ENCODE results near the gene KLHL30. TPM values are rescaled to one million over a fixed set of nuclear protein-coding genes. Genes with fewer than 3 reads are reported as not detected.
A peak's percentile ranks its signal among the peaks of the same experiment; 100 is the strongest.

KLHL30 gene
- total RNA-seq, 2 donors from 2014 or later: not detected

GRCh38 chr2:238160206-238161129, 22.0 kb downstream of the KLHL30 start:
- no peaks in the 10 kb centered on the region for H3K27me3 Mint-ChIP-seq
- ATAC-seq: peak; percentile 47 to 61
- no peak overlapping the region for H3K4me3 Mint-ChIP-seq

GRCh38 chr2:238161291-238162051, 23.0 kb downstream of the KLHL30 start:
- ATAC-seq: no peak

More at GRCh38 chr2:238160206-238161129, 22.0 kb downstream of the KLHL30 start:
- no peak overlapping the region for H3K27ac Mint-ChIP-seq
- DNase-seq (ENCODE audit: low spot score): no peak
- H3K4me1 Mint-ChIP-seq (ENCODE audit: low read depth in 2 of 2): peaks cover 4 to 16% of the 10 kb centered on the region in 2 donors
- H3K36me3 Mint-ChIP-seq: no peaks in the 10 kb centered on the region
- no peaks in the 10 kb centered on the region for H3K9me3 Mint-ChIP-seq

GRCh38 chr2:238162251-238162845, 23.9 kb downstream of the KLHL30 start:
- peaks cover 4 to 16% of the 10 kb centered on the region in 2 donors for H3K4me1 Mint-ChIP-seq (ENCODE audit: low read depth in 2 of 2)
- no peaks in the 10 kb centered on the region for H3K9me3 Mint-ChIP-seq
- DNase-seq (ENCODE audit: low spot score) (peak; percentile 60), ATAC-seq (no peak)
- H3K27ac Mint-ChIP-seq: no peak overlapping the region
- H3K27me3 Mint-ChIP-seq: no peaks in the 10 kb centered on the region
- H3K36me3 Mint-ChIP-seq: no peaks in the 10 kb centered on the region
- no peak overlapping the region for H3K4me3 Mint-ChIP-seq

More at GRCh38 chr2:238161291-238162051, 23.0 kb downstream of the KLHL30 start:
- Mint-ChIP-seq H3K4me3 (no peak overlapping the region), H3K36me3 (no peaks in the 10 kb centered on the region), H3K9me3 (no peaks in the 10 kb centered on the region), H3K4me1 (ENCODE audit: low read depth in 2 of 2) (peaks cover 4 to 16% of the 10 kb centered on the region in 2 donors), H3K27ac (no peak overlapping the region), H3K27me3 (no peaks in the 10 kb centered on the region)
- peak; percentile 51 for DNase-seq (ENCODE audit: low spot score)

- Mint-ChIP-seq H3K36me3 (no peaks in the 10 kb centered on the region), H3K27ac (no peak overlapping the region), H3K4me1 (ENCODE audit: low read depth in 2 of 2) (peaks cover 4 to 16% of the 10 kb centered on the region in 2 donors), H3K4me3 (no peak overlapping the region), H3K9me3 (no peaks in the 10 kb centered on the region), H3K27me3 (no peaks in the 10 kb centered on the region)
- DNase-seq (ENCODE audit: low spot score): peak; percentile 52
- no peak for ATAC-seq
These were observed 24.5 kb downstream of the KLHL30 start for GRCh38 chr2:238162846-238163441.

- ATAC-seq (no peak), DNase-seq (ENCODE audit: low spot score) (peak; percentile 59)
- H3K4me1 Mint-ChIP-seq (ENCODE audit: low read depth in 2 of 2): peaks cover 4 to 18% of the 10 kb centered on the region in 2 donors
- no peaks in the 10 kb centered on the region for H3K27me3 Mint-ChIP-seq
- H3K4me3 Mint-ChIP-seq: no peak overlapping the region
- H3K36me3 Mint-ChIP-seq: no peaks in the 10 kb centered on the region
- no peak overlapping the region for H3K27ac Mint-ChIP-seq
- no peaks in the 10 kb centered on the region for H3K9me3 Mint-ChIP-seq
These were observed 25.2 kb downstream of the KLHL30 start for GRCh38 chr2:238163481-238164198.

- peaks cover 4 to 19% of the 10 kb centered on the region in 2 donors for H3K4me1 Mint-ChIP-seq (ENCODE audit: low read depth in 2 of 2)
- no peaks in the 10 kb centered on the region for H3K27me3 Mint-ChIP-seq
These were observed 26.4 kb downstream of the KLHL30 start for GRCh38 chr2:238164906-238165287.

GRCh38 chr2:238165288-238165921, 26.9 kb downstream of the KLHL30 start:
- peak; percentile 40 for DNase-seq (ENCODE audit: low spot score)
- Mint-ChIP-seq H3K36me3 (peaks cover 4% of the 10 kb centered on the region), H3K4me3 (no peak overlapping the region), H3K4me1 (ENCODE audit: low read depth in 2 of 2) (peaks cover 8 to 21% of the 10 kb centered on the region in 2 donors), H3K27ac (peak overlapping the region in 1 of 2 donors; percentile 72), H3K27me3 (no peaks in the 10 kb centered on the region), H3K9me3 (no peaks in the 10 kb centered on the region)
- ATAC-seq: no peak

More at GRCh38 chr2:238164906-238165287, 26.4 kb downstream of the KLHL30 start:
- Mint-ChIP-seq H3K27ac (peak overlapping the region in 1 of 2 donors; percentile 72), H3K4me3 (no peak overlapping the region), H3K9me3 (no peaks in the 10 kb centered on the region), H3K36me3 (peaks cover under 1% of the 10 kb centered on the region)
- peak; percentile 35 for DNase-seq (ENCODE audit: low spot score)
- ATAC-seq: no peak

GRCh38 chr2:238166391-238167343, 28.2 kb downstream of the KLHL30 start:
- no peak overlapping the region for H3K27ac Mint-ChIP-seq
- no peak overlapping the region for H3K4me3 Mint-ChIP-seq
- H3K4me1 Mint-ChIP-seq (ENCODE audit: low read depth in 2 of 2): peaks cover 11 to 24% of the 10 kb centered on the region in 2 donors
- DNase-seq (ENCODE audit: low spot score) (peak; percentile 55), ATAC-seq (no peak)
- no peaks in the 10 kb centered on the region for H3K27me3 Mint-ChIP-seq
- H3K9me3 Mint-ChIP-seq: no peaks in the 10 kb centered on the region
- H3K36me3 Mint-ChIP-seq: peaks cover 4% of the 10 kb centered on the region

GRCh38 chr2:238167344-238167715, 28.9 kb downstream of the KLHL30 start:
- Mint-ChIP-seq H3K4me1 (ENCODE audit: low read depth in 2 of 2) (peaks cover 18 to 31% of the 10 kb centered on the region in 2 donors), H3K27me3 (no peaks in the 10 kb centered on the region), H3K9me3 (no peaks in the 10 kb centered on the region), H3K27ac (peak overlapping the region in 1 of 2 donors; percentile 91), H3K4me3 (no peak overlapping the region), H3K36me3 (peaks cover 4% of the 10 kb centered on the region)
- ATAC-seq (no peak), DNase-seq (ENCODE audit: low spot score) (peak; percentile 32)

- Mint-ChIP-seq H3K27ac (peak overlapping the region in 1 of 2 donors; percentile 91), H3K27me3 (no peaks in the 10 kb centered on the region), H3K4me1 (ENCODE audit: low read depth in 2 of 2) (peaks cover 22 to 35% of the 10 kb centered on the region in 2 donors), H3K36me3 (peaks cover 5% of the 10 kb centered on the region), H3K9me3 (no peaks in the 10 kb centered on the region), H3K4me3 (no peak overlapping the region)
- DNase-seq (ENCODE audit: low spot score) (peak; percentile 51), ATAC-seq (no peak)
These were observed 29.3 kb downstream of the KLHL30 start for GRCh38 chr2:238167761-238168160.

GRCh38 chr2:238168196-238169047, 30.0 kb downstream of the KLHL30 start:
- Mint-ChIP-seq H3K27me3 (no peaks in the 10 kb centered on the region), H3K4me3 (no peak overlapping the region), H3K36me3 (peaks cover 12% of the 10 kb centered on the region), H3K27ac (peak overlapping the region in 1 of 2 donors; percentile 91), H3K9me3 (no peaks in the 10 kb centered on the region), H3K4me1 (ENCODE audit: low read depth in 2 of 2) (peaks cover 29 to 42% of the 10 kb centered on the region in 2 donors)
- peak; percentile 46 for DNase-seq (ENCODE audit: low spot score)
- ATAC-seq: no peak

Measured in natural killer cell treated with Interleukin-12 subunit alpha and Interleukin-12 subunit beta and Interleukin-15 and Interleukin-18, amount 100 ng/mL, for 72 hours (primary cell).